HCEC 1CT (cell line): ENCODE measurements around the gene SLC12A4.
A peak's percentile ranks its signal among the peaks of the same experiment; 100 is the strongest.
"Not testable (repeated sequence)": the region's sequence is repeated elsewhere in the genome, so short reads cannot be mapped to it uniquely, and the experiment has no call there.

Experiments
- DNase-seq: peaks from one replicate; pipeline ENCODE4 v3.0.0-alpha.2; 2017

SLC12A4 gene

GRCh38 chr16:67968400-67969253 is at the start of gene SLC12A4:
Gene SLC12A4 (minus strand): TSS chr16:67968637. CDS start chr16:67968553, 84 bp downstream.
- DNase-seq: peak; percentile 74

- DNase-seq: no peak
These were observed 47.2 kb upstream of the SLC12A4 start, which contains the start of gene DPEP2NB for GRCh38 chr16:68015681-68016080. Gene DPEP2NB (minus strand): TSS chr16:68015911. CDS start chr16:68015770, 141 bp downstream.

- no peak for DNase-seq
These were observed 45.0 kb upstream of the SLC12A4 start for GRCh38 chr16:68013440-68013839.

GRCh38 chr16:68009872-68010271 is 41.4 kb upstream of the SLC12A4 start:
- DNase-seq: not testable (repeated sequence)

- no peak for DNase-seq
These were observed 40.8 kb upstream of the SLC12A4 start for GRCh38 chr16:68009157-68009735.

GRCh38 chr16:68005786-68006286 is 37.4 kb upstream of the SLC12A4 start:
- no peak for DNase-seq

GRCh38 chr16:68005211-68005610 is 36.8 kb upstream of the SLC12A4 start:
- no peak for DNase-seq

GRCh38 chr16:68003031-68003430 is 34.6 kb upstream of the SLC12A4 start:
- DNase-seq: no peak

GRCh38 chr16:68000450-68000849 is 32.0 kb upstream of the SLC12A4 start:
- DNase-seq: no peak

- no peak for DNase-seq
These were observed 31.5 kb upstream of the SLC12A4 start for GRCh38 chr16:67999985-68000384.

- not testable (repeated sequence) for DNase-seq
These were observed 30.6 kb upstream of the SLC12A4 start, which contains the start of gene DPEP2 for GRCh38 chr16:67998779-67999688. Gene DPEP2 (minus strand): TSS chr16:67999484. CDS start chr16:67993212, 6,272 bp downstream.

GRCh38 chr16:67998231-67998778 is 29.9 kb upstream of the SLC12A4 start:
- not testable (repeated sequence) for DNase-seq

GRCh38 chr16:67996666-67997065 is 28.2 kb upstream of the SLC12A4 start:
- DNase-seq: no peak

- DNase-seq: no peak
These were observed 27.0 kb upstream of the SLC12A4 start for GRCh38 chr16:67995423-67995822.

- not testable (repeated sequence) for DNase-seq
These were observed 25.6 kb upstream of the SLC12A4 start for GRCh38 chr16:67994040-67994408.

- peak; percentile 57 for DNase-seq
These were observed 25.0 kb upstream of the SLC12A4 start for GRCh38 chr16:67993207-67994039.

- DNase-seq: no peak
These were observed 24.3 kb upstream of the SLC12A4 start for GRCh38 chr16:67992661-67993206.

- no peak for DNase-seq
These were observed 21.6 kb upstream of the SLC12A4 start for GRCh38 chr16:67990018-67990386.

- DNase-seq: no peak
These were observed 21.0 kb upstream of the SLC12A4 start for GRCh38 chr16:67989322-67990017.

GRCh38 chr16:67988675-67989074 is 20.2 kb upstream of the SLC12A4 start:
- DNase-seq: no peak
